ENCODE measurements around the gene BBS2. TPM values are rescaled to one million over a fixed set of nuclear protein-coding genes. Genes with fewer than 3 reads are reported as not detected.
A peak's percentile ranks its signal among the peaks of the same experiment; 100 is the strongest.

BBS2 gene
- total RNA-seq, 1 experiment from 2014 or later = 23.9 TPM

GRCh38 chr16:56512025-56512424 lies 7.8 kb downstream of the BBS2 start:
- peaks cover 40% of the 10 kb centered on the region for H3K36me3 Mint-ChIP-seq (ENCODE audit: insufficient read depth, unreplicated experiment)
- no peak for TF ChIP-seq CTCF (IDR thresholded peaks at IDR 0.05; ENCODE audit: unreplicated experiment)
- ChIA-PET CTCF (interaction anchor here (0.6 to 3.8 kb wide), 5 partner anchors 60 to 190 kb away, joined by 3 to 72 read pairs (median 9); no protein-coding TSS in a partner anchor), POLR2A (interaction anchor here (1.0 kb wide), 1 partner anchor 97 kb away, joined by 5 read pairs; the partner anchor contains the start of gene MT2A)
- no peak for DNase-seq (ENCODE audit: unreplicated experiment)
- no peaks in the 10 kb centered on the region for H3K9me3 Mint-ChIP-seq (ENCODE audit: unreplicated experiment)
- no TSS peak for BruUV-seq (replicated peaks)
- peaks cover 12% of the 10 kb centered on the region for H3K4me1 Mint-ChIP-seq (ENCODE audit: insufficient read depth, unreplicated experiment)
- no peaks in the 10 kb centered on the region for H3K27me3 Mint-ChIP-seq (ENCODE audit: insufficient read depth, unreplicated experiment)
- intact Hi-C loops (cut with micrococcal nuclease) = loop anchor here (5.0 kb wide), 1 partner anchor 130 kb away; no protein-coding TSS in a partner anchor
- H3K4me3 Mint-ChIP-seq (ENCODE audit: unreplicated experiment) = no peak overlapping the region
- no peak overlapping the region for H3K27ac Mint-ChIP-seq (ENCODE audit: low read depth, unreplicated experiment)

- Mint-ChIP-seq H3K27ac (ENCODE audit: low read depth, unreplicated experiment) (no peak overlapping the region), H3K27me3 (ENCODE audit: insufficient read depth, unreplicated experiment) (no peaks in the 10 kb centered on the region), H3K9me3 (ENCODE audit: unreplicated experiment) (no peaks in the 10 kb centered on the region), H3K36me3 (ENCODE audit: insufficient read depth, unreplicated experiment) (peaks cover 54% of the 10 kb centered on the region), H3K4me3 (ENCODE audit: unreplicated experiment) (no peak overlapping the region), H3K4me1 (ENCODE audit: insufficient read depth, unreplicated experiment) (peaks cover 12% of the 10 kb centered on the region)
- no peak for DNase-seq (ENCODE audit: unreplicated experiment)
- BruUV-seq (replicated peaks) = no TSS peak
- CTCF ChIA-PET = interaction anchor here (1.1 to 3.8 kb wide), 4 partner anchors 66 to 191 kb away, joined by 6 to 20 read pairs (median 8); no protein-coding TSS in a partner anchor
- intact Hi-C loops (cut with micrococcal nuclease) = loop anchor here (5.0 kb wide), 1 partner anchor 132 kb away; no protein-coding TSS in a partner anchor
- no peak for TF ChIP-seq CTCF (IDR thresholded peaks at IDR 0.05; ENCODE audit: unreplicated experiment)
- POLR2A ChIA-PET = interaction anchor here (0.9 to 2.1 kb wide), 3 partner anchors 33 to 192 kb away, joined by 4 to 5 read pairs (median 4); no protein-coding TSS in a partner anchor
These were observed 9.3 kb downstream of the BBS2 start for GRCh38 chr16:56510544-56510943.

- TF ChIP-seq CTCF (IDR thresholded peaks at IDR 0.05; ENCODE audit: unreplicated experiment) = no peak
- no TSS peak for BruUV-seq (replicated peaks)
- Mint-ChIP-seq H3K27ac (ENCODE audit: low read depth, unreplicated experiment) (peak overlapping the region; percentile 21), H3K9me3 (ENCODE audit: unreplicated experiment) (no peaks in the 10 kb centered on the region), H3K36me3 (ENCODE audit: insufficient read depth, unreplicated experiment) (peaks cover 77% of the 10 kb centered on the region), H3K4me3 (ENCODE audit: unreplicated experiment) (no peak overlapping the region), H3K4me1 (ENCODE audit: insufficient read depth, unreplicated experiment) (no peaks in the 10 kb centered on the region), H3K27me3 (ENCODE audit: insufficient read depth, unreplicated experiment) (no peaks in the 10 kb centered on the region)
- CTCF ChIA-PET = interaction anchor here (0.8 to 2.6 kb wide), 5 partner anchors 26 to 195 kb away, joined by 3 to 15 read pairs (median 5); no protein-coding TSS in a partner anchor
- no peak for DNase-seq (ENCODE audit: unreplicated experiment)
- POLR2A ChIA-PET = interaction anchor here (0.6 to 2.8 kb wide), 13 partner anchors 12 to 184 kb away, joined by 3 to 13 read pairs (median 4); partner anchors contain the start of genes MT1E, MT1X, MT2A and NUDT21
- intact Hi-C loops (cut with micrococcal nuclease) = no loop called here
These were observed 12.9 kb downstream of the BBS2 start for GRCh38 chr16:56506941-56507340.

- BruUV-seq (replicated peaks) = no TSS peak
- Mint-ChIP-seq H3K27me3 (ENCODE audit: insufficient read depth, unreplicated experiment) (no peaks in the 10 kb centered on the region), H3K27ac (ENCODE audit: low read depth, unreplicated experiment) (no peak overlapping the region), H3K4me1 (ENCODE audit: insufficient read depth, unreplicated experiment) (no peaks in the 10 kb centered on the region), H3K4me3 (ENCODE audit: unreplicated experiment) (no peak overlapping the region), H3K9me3 (ENCODE audit: unreplicated experiment) (no peaks in the 10 kb centered on the region), H3K36me3 (ENCODE audit: insufficient read depth, unreplicated experiment) (peaks cover 79% of the 10 kb centered on the region)
- no peak for TF ChIP-seq CTCF (IDR thresholded peaks at IDR 0.05; ENCODE audit: unreplicated experiment)
- intact Hi-C loops (cut with micrococcal nuclease) = no loop called here
- ChIA-PET POLR2A (interaction anchor here (2.8 kb wide), 1 partner anchor 178 kb away, joined by 13 read pairs; the partner anchor contains the start of gene MT1X), CTCF (interaction anchor here (1.0 to 1.3 kb wide), 2 partner anchors 9 to 71 kb away, joined by 3 to 4 read pairs; no protein-coding TSS in a partner anchor)
- DNase-seq (ENCODE audit: unreplicated experiment) = no peak
These were observed 14.6 kb downstream of the BBS2 start for GRCh38 chr16:56505181-56505580.

Measured in MCF 10A (cell line).